IPS DF 6.9 (cell line): ENCODE results near the gene SCGB1A1.

Source experiments
- DNase-seq: peaks from one replicate; pipeline ENCODE4 v3.0.0-alpha.2; 2013; ENCODE audit warnings: low read depth, low spot score
- H3K27ac ChIP-seq: one replicate; pipeline ENCODE4 v1.5.1; 2013; ENCODE audit warnings: low read length, control low read depth
- H3K27me3 ChIP-seq: 2 replicates; pipeline ENCODE4 v1.6.1; 2013; ENCODE audit warnings: mild to moderate bottlenecking, low read length; ENCODE audit not compliant: control insufficient read depth, insufficient read depth
- H3K36me3 ChIP-seq: 2 replicates; pipeline ENCODE4 v1.6.1; 2013; ENCODE audit warnings: low read length; ENCODE audit not compliant: control insufficient read depth, insufficient read depth
- H3K4me1 ChIP-seq: 2 replicates; pipeline ENCODE4 v1.6.1; 2013; ENCODE audit warnings: low read length; ENCODE audit not compliant: control insufficient read depth, insufficient read depth
- H3K4me3 ChIP-seq: 2 replicates; pipeline ENCODE4 v1.5.1; 2013; ENCODE audit warnings: mild to moderate bottlenecking, low read length
- H3K9me3 ChIP-seq: 2 replicates; pipeline ENCODE4 v1.6.1; 2013; ENCODE audit warnings: low read length, inconsistent platforms; ENCODE audit not compliant: control insufficient read depth, insufficient read depth
- WGBS: extraction: QIAGEN DNeasy Blood & Tissue Kit; methylation state at CpG from one replicate; pipeline ENCODE4 v1.1.7; 2013; ENCODE audit warnings: mixed read lengths, missing lambda C conversion rate; ENCODE audit not compliant: insufficient read length, insufficient coverage; 5-methylcytosine and 5-hydroxymethylcytosine counted together

SCGB1A1 gene

GRCh38 chr11:62398011-62398994 lies 20.5 kb upstream of the SCGB1A1 start:
- Histone ChIP-seq H3K9me3 (no peaks in the 10 kb centered on the region), H3K4me1 (peaks cover 8% of the 10 kb centered on the region), H3K4me3 (no peak overlapping the region), H3K27me3 (no peaks in the 10 kb centered on the region), H3K36me3 (no peaks in the 10 kb centered on the region), H3K27ac (no peak overlapping the region)
- WGBS: no CpG with 5 or more reads among the region's 22 CpGs
- no peak for DNase-seq

- H3K9me3 ChIP-seq: no peaks in the 10 kb centered on the region
- DNase-seq: no peak
- no peak overlapping the region for H3K4me3 ChIP-seq
- no peaks in the 10 kb centered on the region for H3K36me3 ChIP-seq
- H3K4me1 ChIP-seq: peaks cover 8% of the 10 kb centered on the region
- H3K27ac ChIP-seq: no peak overlapping the region
- no peaks in the 10 kb centered on the region for H3K27me3 ChIP-seq
- WGBS: no CpG with 5 or more reads among the region's 10 CpGs
Measured at GRCh38 chr11:62399172-62399877, 19.5 kb upstream of the SCGB1A1 start.

- no peaks in the 10 kb centered on the region for H3K9me3 ChIP-seq
- WGBS: no CpG with 5 or more reads among the region's 7 CpGs
- no peak for DNase-seq
- no peak overlapping the region for H3K4me3 ChIP-seq
- H3K27me3 ChIP-seq: no peaks in the 10 kb centered on the region
- H3K27ac ChIP-seq: no peak overlapping the region
- H3K36me3 ChIP-seq: no peaks in the 10 kb centered on the region
- peaks cover 8% of the 10 kb centered on the region for H3K4me1 ChIP-seq
Measured at GRCh38 chr11:62399878-62400266, 19.0 kb upstream of the SCGB1A1 start.

GRCh38 chr11:62400281-62400680 lies 18.6 kb upstream of the SCGB1A1 start:
- H3K27ac ChIP-seq: no peak overlapping the region
- H3K4me1 ChIP-seq: peaks cover 7% of the 10 kb centered on the region
- no peaks in the 10 kb centered on the region for H3K36me3 ChIP-seq
- no peak overlapping the region for H3K4me3 ChIP-seq
- no CpG with 5 or more reads among the region's 6 CpGs for WGBS
- H3K27me3 ChIP-seq: no peaks in the 10 kb centered on the region
- H3K9me3 ChIP-seq: no peaks in the 10 kb centered on the region
- DNase-seq: no peak

GRCh38 chr11:62400760-62401159 lies 18.1 kb upstream of the SCGB1A1 start:
- Histone ChIP-seq H3K27ac (no peak overlapping the region), H3K36me3 (no peaks in the 10 kb centered on the region), H3K4me1 (peaks cover 6% of the 10 kb centered on the region), H3K27me3 (no peaks in the 10 kb centered on the region), H3K4me3 (no peak overlapping the region), H3K9me3 (no peaks in the 10 kb centered on the region)
- WGBS: no CpG with 5 or more reads among the region's 9 CpGs
- DNase-seq: no peak

GRCh38 chr11:62401356-62401755 lies 17.5 kb upstream of the SCGB1A1 start:
- no CpG with 5 or more reads among the region's 5 CpGs for WGBS
- Histone ChIP-seq H3K4me3 (no peak overlapping the region), H3K36me3 (no peaks in the 10 kb centered on the region), H3K9me3 (no peaks in the 10 kb centered on the region), H3K4me1 (peaks cover 6% of the 10 kb centered on the region; the same call in 1 of the 2 replicates), H3K27ac (no peak overlapping the region), H3K27me3 (no peaks in the 10 kb centered on the region)
- no peak for DNase-seq

GRCh38 chr11:62401811-62402210 lies 17.0 kb upstream of the SCGB1A1 start:
- Histone ChIP-seq H3K36me3 (no peaks in the 10 kb centered on the region), H3K27me3 (no peaks in the 10 kb centered on the region), H3K27ac (no peak overlapping the region), H3K9me3 (no peaks in the 10 kb centered on the region), H3K4me3 (no peak overlapping the region), H3K4me1 (peaks cover 6% of the 10 kb centered on the region; the same call in 1 of the 2 replicates)
- no CpG with 5 or more reads among the region's 7 CpGs for WGBS
- DNase-seq: no peak

GRCh38 chr11:62402226-62402959 lies 16.4 kb upstream of the SCGB1A1 start:
- no peak overlapping the region for H3K4me3 ChIP-seq
- H3K27me3 ChIP-seq: no peaks in the 10 kb centered on the region
- H3K4me1 ChIP-seq: peaks cover 6% of the 10 kb centered on the region; the same call in 1 of the 2 replicates
- WGBS: no CpG with 5 or more reads among the region's 15 CpGs
- no peak overlapping the region for H3K27ac ChIP-seq
- DNase-seq: no peak
- H3K9me3 ChIP-seq: no peaks in the 10 kb centered on the region
- no peaks in the 10 kb centered on the region for H3K36me3 ChIP-seq

GRCh38 chr11:62402960-62403730 lies 15.7 kb upstream of the SCGB1A1 start:
- no peaks in the 10 kb centered on the region for H3K9me3 ChIP-seq
- peaks cover 6% of the 10 kb centered on the region; the same call in 1 of the 2 replicates for H3K4me1 ChIP-seq
- no CpG with 5 or more reads among the region's 12 CpGs for WGBS
- DNase-seq: no peak
- no peaks in the 10 kb centered on the region for H3K27me3 ChIP-seq
- no peaks in the 10 kb centered on the region for H3K36me3 ChIP-seq
- H3K4me3 ChIP-seq: no peak overlapping the region
- H3K27ac ChIP-seq: no peak overlapping the region
